ENCODE data around the gene SYNJ2BP.

Gene SYNJ2BP

DNA sequence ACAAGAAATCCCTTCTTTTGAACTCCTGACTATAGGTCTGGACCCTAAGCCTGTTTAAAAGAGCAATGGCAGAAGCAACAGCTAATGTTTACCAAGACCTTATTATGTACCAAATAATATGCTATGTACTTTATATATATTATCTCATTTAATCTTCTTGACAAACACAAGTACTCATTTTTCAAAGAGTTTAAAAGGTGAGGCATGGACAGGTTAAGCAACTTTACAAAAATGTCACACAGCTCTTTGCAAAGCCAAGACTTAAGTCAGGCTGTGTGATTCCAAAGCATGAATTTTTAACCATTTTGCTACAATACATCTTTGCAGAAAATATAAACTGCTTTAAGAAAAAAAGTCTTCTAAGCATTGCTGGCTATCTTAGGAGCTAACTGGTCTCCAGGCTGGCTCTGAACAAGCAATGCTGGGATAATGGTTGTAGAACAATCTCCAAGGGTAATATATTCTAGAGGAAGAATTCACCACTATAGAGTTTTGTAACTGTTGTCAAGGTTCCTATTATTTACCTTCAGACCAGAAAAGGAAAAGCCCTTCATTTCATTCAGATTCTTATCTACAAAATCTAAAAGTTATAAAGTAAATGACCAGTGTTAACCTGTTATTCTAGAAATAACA, 22.1 kb downstream of the SYNJ2BP start:
- no peak overlapping the region for H3K27ac ChIP-seq (ENCODE audit: low read depth, low read length)
- H3K36me3 ChIP-seq (ENCODE audit: control insufficient read depth in 1 of 2, insufficient read depth in 2 of 2, low read length in 2 of 2): peaks cover 0 to 18% of the 10 kb centered on the region in 2 donors
- peaks cover 9 to 13% of the 10 kb centered on the region in 2 donors for H3K4me1 ChIP-seq (ENCODE audit: control insufficient read depth in 1 of 2, insufficient read depth in 2 of 2, low read length in 2 of 2)
- no peaks in the 10 kb centered on the region for H3K9me3 ChIP-seq (ENCODE audit: control insufficient read depth in 1 of 2, low read length in 2 of 2)
- no peak overlapping the region for H3K9ac ChIP-seq (ENCODE audit: low read depth in 1 of 2, low read length in 2 of 2)
- H3K4me3 ChIP-seq (ENCODE audit: low read depth in 1 of 2, low read length in 2 of 2): no peak overlapping the region
- no peaks in the 10 kb centered on the region for H3K27me3 ChIP-seq (ENCODE audit: control insufficient read depth in 1 of 2, insufficient read depth in 2 of 2, low read length in 2 of 2)

DNA sequence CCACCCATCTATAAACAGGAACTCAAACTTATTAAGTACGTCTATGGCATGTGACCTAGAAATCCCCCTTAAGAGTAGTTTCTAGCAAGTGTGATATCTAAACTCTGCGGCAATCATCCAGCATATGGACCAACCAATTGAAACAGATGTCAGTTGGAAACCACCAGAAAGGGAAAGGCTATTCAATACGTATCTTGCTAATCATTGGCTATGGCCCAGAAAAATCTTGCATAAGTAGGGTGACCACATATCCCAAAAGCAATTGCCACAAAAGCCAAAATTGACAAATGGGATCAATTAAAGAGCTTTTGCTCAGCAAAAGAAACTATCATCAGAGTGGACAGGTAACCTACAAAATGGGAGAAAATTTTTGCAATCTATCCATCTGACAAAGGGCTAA, 24.2 kb downstream of the SYNJ2BP start:
- Histone ChIP-seq H3K4me3 (ENCODE audit: low read depth in 1 of 2, low read length in 2 of 2) (no peak overlapping the region), H3K9me3 (ENCODE audit: control insufficient read depth in 1 of 2, low read length in 2 of 2) (no peaks in the 10 kb centered on the region), H3K36me3 (ENCODE audit: control insufficient read depth in 1 of 2, insufficient read depth in 2 of 2, low read length in 2 of 2) (peaks cover 0 to 18% of the 10 kb centered on the region in 2 donors), H3K4me1 (ENCODE audit: control insufficient read depth in 1 of 2, insufficient read depth in 2 of 2, low read length in 2 of 2) (peaks cover 9 to 13% of the 10 kb centered on the region in 2 donors), H3K9ac (ENCODE audit: low read depth in 1 of 2, low read length in 2 of 2) (no peak overlapping the region), H3K27me3 (ENCODE audit: control insufficient read depth in 1 of 2, insufficient read depth in 2 of 2, low read length in 2 of 2) (no peaks in the 10 kb centered on the region), H3K27ac (ENCODE audit: low read depth, low read length) (no peak overlapping the region)

DNA sequence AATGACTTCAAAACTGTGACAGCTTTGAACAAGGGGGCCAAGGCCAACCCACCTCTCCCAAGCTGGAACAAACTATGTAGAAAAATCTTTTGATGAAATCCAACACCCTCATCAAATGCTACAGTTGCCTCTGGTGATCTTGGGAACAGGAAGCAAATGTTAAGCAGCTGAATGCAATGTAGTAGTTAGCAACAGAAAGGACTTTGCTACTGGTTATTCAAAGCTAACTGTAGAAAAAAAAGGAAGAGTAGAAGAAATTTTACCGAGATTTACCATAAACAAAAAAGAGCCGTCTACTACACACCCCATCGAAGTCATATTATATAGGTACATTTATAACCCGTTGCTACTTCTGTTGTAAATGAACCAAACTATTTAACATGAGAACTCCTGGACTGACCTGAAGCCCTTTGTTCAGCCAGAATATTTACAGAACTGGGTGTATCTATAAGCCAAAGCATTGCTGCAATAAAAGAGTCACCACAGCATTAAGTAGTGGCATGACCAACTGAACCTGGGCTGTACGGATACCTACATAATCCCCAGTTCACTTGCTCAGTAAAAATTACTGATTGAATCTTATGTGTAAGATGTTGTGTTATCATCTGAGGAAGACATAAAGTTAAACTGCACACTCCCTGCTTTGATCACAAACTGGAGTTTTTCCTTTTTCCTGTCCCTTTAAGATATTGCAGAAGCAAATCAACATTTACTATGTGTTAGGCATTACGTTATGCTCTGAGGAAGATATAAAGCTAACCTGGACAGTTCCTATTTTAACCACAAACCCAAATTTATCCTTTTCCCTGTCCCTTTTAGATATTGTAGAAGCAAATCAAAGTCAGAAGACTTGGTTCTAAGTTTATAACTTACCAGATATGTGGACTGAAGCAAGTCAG, 25.1 kb downstream of the SYNJ2BP start:
- H3K27me3 ChIP-seq (ENCODE audit: control insufficient read depth in 1 of 2, insufficient read depth in 2 of 2, low read length in 2 of 2): no peaks in the 10 kb centered on the region

DNA sequence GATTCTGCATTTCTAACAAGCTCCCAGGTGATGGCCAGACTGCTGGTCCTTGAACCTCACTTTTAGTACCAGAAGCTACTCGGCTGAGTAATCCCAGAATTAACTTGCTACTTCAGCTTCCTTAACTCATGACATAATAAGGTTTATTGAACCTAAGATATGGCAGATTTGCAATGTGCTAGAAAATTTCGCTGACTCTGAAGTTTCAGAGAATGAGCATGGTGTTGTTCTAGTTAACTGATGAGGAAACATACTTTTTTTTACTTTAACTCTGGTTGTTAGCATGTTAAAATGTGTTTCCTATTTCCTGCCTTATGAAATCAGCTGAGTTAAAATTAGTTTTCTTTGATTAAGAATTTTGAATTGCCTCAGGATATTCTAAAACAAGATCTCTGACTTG, 34.4 kb downstream of the SYNJ2BP start:
- H3K4me3 ChIP-seq (ENCODE audit: low read depth in 1 of 2, low read length in 2 of 2): no peak overlapping the region
- peaks cover 5 to 12% of the 10 kb centered on the region in 2 donors for H3K36me3 ChIP-seq (ENCODE audit: control insufficient read depth in 1 of 2, insufficient read depth in 2 of 2, low read length in 2 of 2)
- peaks cover 14 to 35% of the 10 kb centered on the region in 2 donors for H3K4me1 ChIP-seq (ENCODE audit: control insufficient read depth in 1 of 2, insufficient read depth in 2 of 2, low read length in 2 of 2)
- no peaks in the 10 kb centered on the region for H3K27me3 ChIP-seq (ENCODE audit: control insufficient read depth in 1 of 2, insufficient read depth in 2 of 2, low read length in 2 of 2)
- H3K9ac ChIP-seq (ENCODE audit: low read depth in 1 of 2, low read length in 2 of 2): no peak overlapping the region
- H3K27ac ChIP-seq (ENCODE audit: low read depth, low read length): no peak overlapping the region
- no peaks in the 10 kb centered on the region for H3K9me3 ChIP-seq (ENCODE audit: control insufficient read depth in 1 of 2, low read length in 2 of 2)

More for the DNA sequence above, 25.1 kb downstream of the SYNJ2BP start:
- Histone ChIP-seq H3K36me3 (ENCODE audit: control insufficient read depth in 1 of 2, insufficient read depth in 2 of 2, low read length in 2 of 2) (peaks cover 0 to 12% of the 10 kb centered on the region in 2 donors), H3K27ac (ENCODE audit: low read depth, low read length) (no peak overlapping the region), H3K4me1 (ENCODE audit: control insufficient read depth in 1 of 2, insufficient read depth in 2 of 2, low read length in 2 of 2) (peaks cover 9 to 13% of the 10 kb centered on the region in 2 donors), H3K9me3 (ENCODE audit: control insufficient read depth in 1 of 2, low read length in 2 of 2) (no peaks in the 10 kb centered on the region), H3K9ac (ENCODE audit: low read depth in 1 of 2, low read length in 2 of 2) (no peak overlapping the region), H3K4me3 (ENCODE audit: low read depth in 1 of 2, low read length in 2 of 2) (peak overlapping the region in 1 of 2 donors; percentile 9)

DNA sequence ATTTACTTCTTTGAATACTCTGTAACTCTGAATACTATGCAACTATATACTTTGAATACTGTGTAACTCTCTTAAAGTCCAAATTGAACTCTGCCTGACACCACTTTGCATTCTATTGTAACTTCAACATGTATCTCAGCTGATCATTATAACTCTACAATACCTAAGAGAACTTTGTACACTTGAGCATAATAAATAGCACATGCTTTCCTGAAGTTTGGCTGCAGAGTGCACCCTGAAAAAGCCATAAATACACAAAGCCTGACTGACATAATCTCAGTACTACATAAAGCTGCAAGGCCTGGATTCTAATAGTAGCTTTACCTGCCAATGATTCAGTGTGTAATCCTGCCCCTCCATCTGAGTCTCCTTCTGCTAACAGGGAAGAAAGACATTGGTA, 36.1 kb downstream of the SYNJ2BP start:
- Histone ChIP-seq H3K9ac (ENCODE audit: low read depth in 1 of 2, low read length in 2 of 2) (no peak overlapping the region), H3K9me3 (ENCODE audit: control insufficient read depth in 1 of 2, low read length in 2 of 2) (no peaks in the 10 kb centered on the region), H3K4me1 (ENCODE audit: control insufficient read depth in 1 of 2, insufficient read depth in 2 of 2, low read length in 2 of 2) (peaks cover 14 to 35% of the 10 kb centered on the region in 2 donors), H3K27ac (ENCODE audit: low read depth, low read length) (no peak overlapping the region), H3K36me3 (ENCODE audit: control insufficient read depth in 1 of 2, insufficient read depth in 2 of 2, low read length in 2 of 2) (peaks cover 0 to 4% of the 10 kb centered on the region in 2 donors), H3K27me3 (ENCODE audit: control insufficient read depth in 1 of 2, insufficient read depth in 2 of 2, low read length in 2 of 2) (no peaks in the 10 kb centered on the region), H3K4me3 (ENCODE audit: low read depth in 1 of 2, low read length in 2 of 2) (no peak overlapping the region)

DNA sequence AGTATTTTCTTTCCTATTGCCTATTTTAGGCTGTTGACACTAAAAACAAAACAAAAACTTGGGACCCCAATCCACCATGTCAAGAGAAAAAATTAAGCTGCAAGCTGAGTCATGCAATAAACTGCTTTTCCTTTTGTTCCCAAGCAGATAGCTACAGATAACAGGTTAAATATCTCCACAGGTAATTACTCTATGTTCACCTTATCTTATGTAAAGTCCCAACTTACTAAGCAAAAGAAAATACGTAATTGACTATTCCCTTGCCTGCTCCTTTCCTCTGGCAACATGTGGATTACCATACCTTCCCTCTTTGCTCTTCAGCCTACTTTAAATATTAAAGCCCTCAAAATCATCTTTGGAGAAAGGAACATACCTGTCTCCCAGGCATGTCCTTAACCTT, 38.2 kb downstream of the SYNJ2BP start:
- Histone ChIP-seq H3K4me3 (ENCODE audit: low read depth in 1 of 2, low read length in 2 of 2) (no peak overlapping the region), H3K9ac (ENCODE audit: low read depth in 1 of 2, low read length in 2 of 2) (no peak overlapping the region), H3K27me3 (ENCODE audit: control insufficient read depth in 1 of 2, insufficient read depth in 2 of 2, low read length in 2 of 2) (no peaks in the 10 kb centered on the region), H3K9me3 (ENCODE audit: control insufficient read depth in 1 of 2, low read length in 2 of 2) (no peaks in the 10 kb centered on the region), H3K4me1 (ENCODE audit: control insufficient read depth in 1 of 2, insufficient read depth in 2 of 2, low read length in 2 of 2) (peaks cover 14 to 35% of the 10 kb centered on the region in 2 donors), H3K27ac (ENCODE audit: low read depth, low read length) (no peak overlapping the region), H3K36me3 (ENCODE audit: control insufficient read depth in 1 of 2, insufficient read depth in 2 of 2, low read length in 2 of 2) (peaks cover 5 to 17% of the 10 kb centered on the region in 2 donors)

Data from duodenal mucosa (tissue), 2 donors.